DOHH2 (cell line): ENCODE measurements around the gene ITPR1.

ENCODE experiments used
- H3F3A ChIP-seq: fragments of 200-600 bp; sonication (generic), shearing (Covaris generic); 2 replicates; pipeline ENCODE4 v1.6.0; 2016; ENCODE audit warnings: antibody characterized with exemption, mild to moderate bottlenecking; ENCODE audit not compliant: control insufficient read depth, insufficient read depth
- H3K27ac ChIP-seq: fragments of 200-600 bp; sonication (generic); 2 replicates; pipeline ENCODE4 v1.5.1; 2014; ENCODE audit warnings: low read depth, mild to moderate bottlenecking, low read length, moderate library complexity
- H3K27me3 ChIP-seq: fragments of 200-600 bp; sonication (generic); 2 replicates; pipeline ENCODE4 v1.6.1; 2014; ENCODE audit warnings: mild to moderate bottlenecking, low read length, mixed read lengths; ENCODE audit not compliant: control insufficient read depth
- H3K36me3 ChIP-seq: fragments of 200-600 bp; sonication (generic); 2 replicates; pipeline ENCODE4 v1.6.1; 2014; ENCODE audit warnings: mild to moderate bottlenecking, low read length, moderate library complexity, mixed read lengths; ENCODE audit not compliant: control insufficient read depth
- H3K4me1 ChIP-seq: fragments of 200-600 bp; sonication (generic); 2 replicates; pipeline ENCODE4 v1.6.1; 2014; ENCODE audit warnings: mild to moderate bottlenecking, low read length, mixed read lengths; ENCODE audit not compliant: control insufficient read depth
- H3K4me2 ChIP-seq: fragments of 200-600 bp; sonication (generic); 2 replicates; pipeline ENCODE4 v1.6.0; 2014; ENCODE audit warnings: mild to moderate bottlenecking, low read length, moderate library complexity
- H3K4me3 ChIP-seq: fragments of 200-600 bp; sonication (generic); 2 replicates; pipeline ENCODE4 v1.5.1; 2014; ENCODE audit warnings: mild to moderate bottlenecking, low read length, mixed read lengths
- H3K79me2 ChIP-seq: fragments of 200-600 bp; sonication (generic); 2 replicates; pipeline ENCODE4 v1.6.1; 2014; ENCODE audit warnings: mild to moderate bottlenecking, low read length, mixed read lengths; ENCODE audit not compliant: control insufficient read depth
- H3K9me2 ChIP-seq: fragments of 200-600 bp; sonication (generic); replicated peaks from 2 replicates; pipeline ENCODE4 v1.6.1; 2014; ENCODE audit warnings: mild to moderate bottlenecking, low read length, mixed read lengths; ENCODE audit not compliant: control insufficient read depth
- H3K9me3 ChIP-seq: fragments of 200-600 bp; sonication (generic); 2 replicates; pipeline ENCODE4 v1.6.1; 2014; ENCODE audit warnings: antibody characterized with exemption, low read length, mixed read lengths; ENCODE audit not compliant: control insufficient read depth, insufficient read depth
- H4K20me1 ChIP-seq: fragments of 200-600 bp; sonication (generic); 2 replicates; pipeline ENCODE4 v1.6.0; 2014; ENCODE audit warnings: low read depth, mild to moderate bottlenecking, antibody characterized with exemption, low read length, moderate library complexity; ENCODE audit not compliant: control insufficient read depth, insufficient read depth
- CTCF ChIP-seq: fragments of 200-600 bp; sonication (generic); IDR thresholded peaks from one replicate; pipeline ENCODE4 v1.5.1; 2014; ENCODE audit warnings: antibody characterized with exemption, mild to moderate bottlenecking, low read depth, low read length; ENCODE audit not compliant: poor library complexity, severe bottlenecking
- EZH2phosphoT487 ChIP-seq: fragments of 200-600 bp; sonication (generic); IDR thresholded peaks from 2 replicates; pipeline ENCODE4 v1.6.1; 2017; ENCODE audit warnings: borderline replicate concordance, mild to moderate bottlenecking, antibody characterized with exemption, low read length, moderate library complexity, mixed read lengths

The ITPR1 gene

GRCh38 chr3:4852780-4853748, 359.9 kb downstream of the ITPR1 start:
- Histone ChIP-seq H3K4me2 (no peak overlapping the region), H3K79me2 (no peaks in the 10 kb centered on the region), H3K4me1 (0 out of 2 replicates have a peak, but pooled peaks cover 5% of the 10 kb centered on the region), H4K20me1 (no peaks in the 10 kb centered on the region), H3K9me3 (no peaks in the 10 kb centered on the region), H3F3A (no peaks in the 10 kb centered on the region), H3K27ac (no peak overlapping the region), H3K36me3 (no peaks in the 10 kb centered on the region), H3K9me2 (no peaks in the 10 kb centered on the region), H3K4me3 (no peak overlapping the region), H3K27me3 (0 out of 2 replicates have a peak, but pooled peaks cover 4% of the 10 kb centered on the region)
- TF ChIP-seq EZH2phosphoT487 (no peak), CTCF (no peak)

GRCh38 chr3:4853749-4854140, 360.6 kb downstream of the ITPR1 start:
- Histone ChIP-seq H3K4me1 (0 out of 2 replicates have a peak, but pooled peaks cover 5% of the 10 kb centered on the region), H4K20me1 (no peaks in the 10 kb centered on the region), H3K4me3 (no peak overlapping the region), H3K4me2 (no peak overlapping the region), H3K79me2 (no peaks in the 10 kb centered on the region), H3K27ac (no peak overlapping the region), H3F3A (no peaks in the 10 kb centered on the region), H3K36me3 (no peaks in the 10 kb centered on the region), H3K9me3 (no peaks in the 10 kb centered on the region), H3K27me3 (0 out of 2 replicates have a peak, but pooled peaks cover 4% of the 10 kb centered on the region), H3K9me2 (no peaks in the 10 kb centered on the region)
- TF ChIP-seq CTCF: no peak
- TF ChIP-seq EZH2phosphoT487: no peak

GRCh38 chr3:4855676-4856075, 362.5 kb downstream of the ITPR1 start:
- TF ChIP-seq EZH2phosphoT487 (no peak), CTCF (no peak)
- H3K4me2 ChIP-seq: no peak overlapping the region

More at GRCh38 chr3:4855676-4856075, 362.5 kb downstream of the ITPR1 start:
- Histone ChIP-seq H3F3A (no peaks in the 10 kb centered on the region), H3K27me3 (0 out of 2 replicates have a peak, but pooled peaks cover 4% of the 10 kb centered on the region), H3K79me2 (no peaks in the 10 kb centered on the region), H3K9me3 (no peaks in the 10 kb centered on the region), H3K9me2 (no peaks in the 10 kb centered on the region), H3K4me3 (no peak overlapping the region), H4K20me1 (no peaks in the 10 kb centered on the region), H3K36me3 (no peaks in the 10 kb centered on the region), H3K27ac (no peak overlapping the region), H3K4me1 (0 out of 2 replicates have a peak, but pooled peaks cover 5% of the 10 kb centered on the region)
